ENCODE results near the gene ASB16.
A peak's percentile ranks its signal among the peaks of the same experiment; 100 is the strongest.

Gene ASB16

DNA sequence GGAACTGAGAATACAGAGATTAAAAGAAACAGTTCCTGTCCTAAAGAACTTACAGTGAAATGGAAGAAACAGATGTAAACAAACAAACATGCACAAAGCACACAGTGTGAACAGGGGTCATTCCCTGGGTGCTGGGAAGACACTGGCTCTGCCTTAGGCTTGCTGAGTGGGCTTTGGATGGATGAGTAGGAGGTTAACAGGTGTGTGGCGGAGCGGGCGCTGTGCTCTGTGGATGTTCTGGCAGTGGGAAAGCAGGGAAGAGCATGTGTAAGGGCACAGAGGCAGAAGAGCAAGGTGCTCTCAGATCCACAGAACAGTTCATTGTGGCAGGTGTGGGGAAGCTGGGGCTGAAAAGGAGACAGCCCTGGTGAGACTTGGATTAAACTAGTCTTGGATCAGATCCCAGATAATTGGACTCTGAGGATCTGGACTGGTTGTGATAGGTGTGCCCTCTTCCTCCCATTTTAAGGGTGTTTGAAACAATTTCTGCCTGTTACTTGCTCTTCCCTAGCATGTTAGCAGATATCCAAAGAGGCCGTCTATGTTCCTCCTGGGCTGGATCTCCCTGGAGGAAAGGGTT, 20.7 kb upstream of the ASB16 start:
- Histone ChIP-seq H3K27me3 (ENCODE audit: insufficient read depth, insufficient read length) (no peaks in the 10 kb centered on the region), H3K36me3 (ENCODE audit: insufficient read depth, insufficient read length, low read length) (peaks cover 81% of the 10 kb centered on the region), H3K9me3 (ENCODE audit: insufficient read depth, low read length) (no peaks in the 10 kb centered on the region), H3K4me3 (ENCODE audit: insufficient read length, low read depth) (no peak overlapping the region), H3K9ac (ENCODE audit: insufficient read length, low read depth) (no peak overlapping the region), H3K4me1 (ENCODE audit: insufficient read depth, insufficient read length) (no peaks in the 10 kb centered on the region)
- DNase-seq (ENCODE audit: low read depth, low spot score), result no peak
- TF ChIP-seq ZNF274 (IDR thresholded peaks at IDR 0.05; ENCODE audit: low read depth, low read length) (no peak), YY1 (IDR thresholded peaks at IDR 0.05; ENCODE audit: insufficient read depth, insufficient read length) (no peak), SUZ12 (IDR thresholded peaks at IDR 0.05; ENCODE audit: extremely low read depth, insufficient read depth, insufficient read length) (no peak)

DNA sequence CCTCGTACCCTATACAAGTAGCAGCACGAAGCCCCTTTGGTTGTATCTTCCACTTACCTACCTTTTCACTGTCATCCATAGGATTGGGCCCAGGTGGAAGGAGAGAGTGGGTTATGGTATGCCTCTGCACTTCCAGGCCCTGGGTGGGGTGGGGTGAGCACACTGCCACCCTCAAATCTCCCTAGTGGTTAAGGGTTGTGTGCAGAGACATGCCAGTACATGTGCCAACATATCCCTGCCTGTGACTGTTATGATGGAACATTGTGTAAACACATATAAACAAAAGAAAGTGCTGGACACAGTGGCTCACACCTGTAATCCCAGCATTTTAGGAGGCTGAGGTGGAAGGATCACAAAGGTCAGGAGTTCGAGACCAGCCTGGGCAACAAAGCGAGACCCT, 17.6 kb upstream of the ASB16 start:
- no peak for TF ChIP-seq ZNF274 (IDR thresholded peaks at IDR 0.05; ENCODE audit: low read depth, low read length)
- TF ChIP-seq YY1 (IDR thresholded peaks at IDR 0.05; ENCODE audit: insufficient read depth, insufficient read length), result no peak
- no peak for TF ChIP-seq SUZ12 (IDR thresholded peaks at IDR 0.05; ENCODE audit: extremely low read depth, insufficient read depth, insufficient read length)
- Histone ChIP-seq H3K4me1 (ENCODE audit: insufficient read depth, insufficient read length) (no peaks in the 10 kb centered on the region), H3K36me3 (ENCODE audit: insufficient read depth, insufficient read length, low read length) (peaks cover 79% of the 10 kb centered on the region), H3K27me3 (ENCODE audit: insufficient read depth, insufficient read length) (no peaks in the 10 kb centered on the region), H3K9me3 (ENCODE audit: insufficient read depth, low read length) (no peaks in the 10 kb centered on the region), H3K4me3 (ENCODE audit: insufficient read length, low read depth) (no peak overlapping the region), H3K9ac (ENCODE audit: insufficient read length, low read depth) (no peak overlapping the region)
- DNase-seq (ENCODE audit: low read depth, low spot score), result no peak

DNA sequence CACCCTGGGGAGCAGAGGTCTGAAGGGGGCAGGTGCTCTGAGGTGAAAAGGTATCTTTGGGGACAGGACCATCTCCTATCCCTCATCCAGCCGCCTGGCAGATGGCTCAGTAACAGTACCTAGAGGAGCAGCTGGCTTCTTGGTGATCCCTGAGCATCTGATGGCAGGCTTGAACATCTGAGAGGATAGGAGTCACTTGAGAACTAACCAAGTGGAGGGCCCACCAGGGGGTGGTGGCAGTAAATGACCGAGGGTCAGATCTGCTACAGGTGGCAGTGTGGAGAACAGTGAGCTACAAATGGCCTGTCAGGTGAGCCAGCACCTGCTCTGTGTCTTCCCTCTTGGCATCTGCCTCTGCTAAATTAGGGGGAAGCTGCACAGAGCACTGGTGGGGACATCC, 15.0 kb upstream of the ASB16 start:
- Histone ChIP-seq H3K27me3 (ENCODE audit: insufficient read depth, insufficient read length) (no peaks in the 10 kb centered on the region), H3K36me3 (ENCODE audit: insufficient read depth, insufficient read length, low read length) (peaks cover 78% of the 10 kb centered on the region), H3K9ac (ENCODE audit: insufficient read length, low read depth) (no peak overlapping the region), H3K9me3 (ENCODE audit: insufficient read depth, low read length) (no peaks in the 10 kb centered on the region), H3K4me1 (ENCODE audit: insufficient read depth, insufficient read length) (no peaks in the 10 kb centered on the region), H3K4me3 (ENCODE audit: insufficient read length, low read depth) (no peak overlapping the region)
- DNase-seq (ENCODE audit: low read depth, low spot score), result no peak
- TF ChIP-seq YY1 (IDR thresholded peaks at IDR 0.05; ENCODE audit: insufficient read depth, insufficient read length) (no peak), SUZ12 (IDR thresholded peaks at IDR 0.05; ENCODE audit: extremely low read depth, insufficient read depth, insufficient read length) (no peak), ZNF274 (IDR thresholded peaks at IDR 0.05; ENCODE audit: low read depth, low read length) (no peak)

DNA sequence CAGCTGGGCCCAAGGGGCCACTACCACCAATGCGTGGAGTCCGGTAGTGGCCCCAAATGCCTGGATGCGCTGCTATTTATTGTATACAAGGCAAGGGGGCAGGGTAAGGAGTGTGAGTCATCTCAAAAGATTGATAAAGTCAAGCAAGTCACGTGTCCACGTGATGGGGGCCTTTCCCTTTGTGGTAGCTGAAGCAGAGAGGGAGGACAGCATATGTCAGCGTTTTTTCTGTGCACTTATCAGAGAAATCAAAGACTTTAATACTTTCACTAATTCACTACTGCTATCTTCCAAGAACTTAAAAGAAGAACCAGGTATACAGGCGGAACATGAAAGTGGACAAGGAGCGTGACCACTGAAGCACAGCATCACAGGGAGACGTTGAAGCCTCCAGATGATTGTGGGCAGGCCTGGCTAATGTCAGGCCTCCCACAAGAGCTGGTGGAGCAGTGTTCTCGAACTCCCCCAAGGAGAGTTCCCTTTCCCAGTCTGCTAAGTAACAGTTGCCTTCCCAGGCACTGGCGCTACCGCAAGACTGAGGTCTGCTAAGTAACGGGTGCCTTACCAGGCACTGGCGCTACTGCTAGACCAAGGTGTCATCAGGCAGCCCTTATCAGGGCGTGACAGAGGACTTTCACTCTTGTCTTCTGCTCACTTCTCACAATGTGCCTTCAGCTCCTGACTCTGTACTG, 10.8 kb upstream of the ASB16 start:
- Histone ChIP-seq H3K27me3 (ENCODE audit: insufficient read depth, insufficient read length) (no peaks in the 10 kb centered on the region), H3K9ac (ENCODE audit: insufficient read length, low read depth) (no peak overlapping the region), H3K9me3 (ENCODE audit: insufficient read depth, low read length) (no peaks in the 10 kb centered on the region), H3K36me3 (ENCODE audit: insufficient read depth, insufficient read length, low read length) (peaks cover 63% of the 10 kb centered on the region), H3K4me1 (ENCODE audit: insufficient read depth, insufficient read length) (no peaks in the 10 kb centered on the region), H3K4me3 (ENCODE audit: insufficient read length, low read depth) (no peak overlapping the region)
- DNase-seq (ENCODE audit: low read depth, low spot score), result no peak
- TF ChIP-seq YY1 (IDR thresholded peaks at IDR 0.05; ENCODE audit: insufficient read depth, insufficient read length) (no peak), ZNF274 (IDR thresholded peaks at IDR 0.05; ENCODE audit: low read depth, low read length) (no peak), SUZ12 (IDR thresholded peaks at IDR 0.05; ENCODE audit: extremely low read depth, insufficient read depth, insufficient read length) (no peak)

DNA sequence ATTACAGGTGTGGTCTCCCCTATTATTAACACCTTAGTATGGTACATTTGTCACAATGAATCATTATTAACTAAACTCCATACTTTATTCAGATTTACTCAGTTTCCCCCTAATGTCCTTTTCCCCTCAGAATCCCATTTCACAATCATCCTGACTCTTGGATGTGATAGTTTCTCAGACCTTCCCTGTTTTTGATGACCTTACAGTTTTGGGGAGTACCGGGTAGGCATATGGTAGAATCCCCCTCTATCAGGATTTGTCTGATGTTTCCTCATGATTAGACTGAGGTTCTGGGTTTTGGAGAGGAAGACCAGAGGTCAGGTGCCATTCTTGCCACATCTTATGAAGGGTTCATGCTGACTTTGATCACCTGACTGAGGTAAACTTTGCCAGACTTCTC, 6.0 kb upstream of the ASB16 start:
- Histone ChIP-seq H3K27me3 (ENCODE audit: insufficient read depth, insufficient read length) (no peaks in the 10 kb centered on the region), H3K9ac (ENCODE audit: insufficient read length, low read depth) (no peak overlapping the region), H3K36me3 (ENCODE audit: insufficient read depth, insufficient read length, low read length) (peaks cover 27% of the 10 kb centered on the region), H3K9me3 (ENCODE audit: insufficient read depth, low read length) (no peaks in the 10 kb centered on the region), H3K4me3 (ENCODE audit: insufficient read length, low read depth) (no peak overlapping the region), H3K4me1 (ENCODE audit: insufficient read depth, insufficient read length) (peaks cover 2% of the 10 kb centered on the region)
- DNase-seq (ENCODE audit: low read depth, low spot score), result no peak
- TF ChIP-seq ZNF274 (IDR thresholded peaks at IDR 0.05; ENCODE audit: low read depth, low read length) (no peak), YY1 (IDR thresholded peaks at IDR 0.05; ENCODE audit: insufficient read depth, insufficient read length) (no peak), SUZ12 (IDR thresholded peaks at IDR 0.05; ENCODE audit: extremely low read depth, insufficient read depth, insufficient read length) (no peak)

DNA sequence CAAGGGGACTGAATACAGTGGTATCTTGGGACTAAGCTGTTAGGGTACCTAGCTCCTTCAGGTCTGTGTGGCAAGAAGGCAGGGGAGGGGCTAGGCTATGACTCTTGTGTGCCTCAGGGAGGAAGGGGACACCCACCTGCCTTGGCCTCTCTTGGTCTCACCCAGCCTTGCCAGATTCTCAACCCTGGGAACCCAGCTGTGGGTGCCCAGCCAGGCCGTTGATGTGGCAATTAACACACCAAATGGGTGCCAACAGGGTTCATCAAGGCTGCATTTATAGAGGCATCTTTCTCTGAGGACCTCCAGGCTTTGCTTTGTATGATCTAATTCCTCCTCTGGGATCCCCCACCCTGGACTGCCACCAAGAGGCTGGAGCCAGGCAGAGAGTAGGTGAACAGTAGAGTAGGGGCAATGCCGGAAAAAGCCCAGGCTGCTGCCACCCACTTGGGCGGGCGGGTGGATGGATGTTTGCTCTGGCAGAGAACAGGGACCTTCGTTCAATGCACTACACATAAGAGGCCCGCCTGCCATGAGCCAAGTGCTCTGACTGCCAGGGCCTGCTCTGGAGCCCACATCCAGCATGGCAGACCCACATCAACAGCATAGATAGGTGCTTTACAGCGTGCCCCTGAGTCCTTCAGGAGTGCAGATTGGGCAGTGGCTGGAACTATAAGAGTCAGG, 3.2 kb upstream of the ASB16 start:
- H3K36me3 ChIP-seq (ENCODE audit: insufficient read depth, insufficient read length, low read length), result peaks cover 4% of the 10 kb centered on the region
- no peak overlapping the region for H3K9ac ChIP-seq (ENCODE audit: insufficient read length, low read depth)
- no peaks in the 10 kb centered on the region for H3K27me3 ChIP-seq (ENCODE audit: insufficient read depth, insufficient read length)
- TF ChIP-seq SUZ12 (IDR thresholded peaks at IDR 0.05; ENCODE audit: extremely low read depth, insufficient read depth, insufficient read length) (no peak), YY1 (IDR thresholded peaks at IDR 0.05; ENCODE audit: insufficient read depth, insufficient read length) (no peak), ZNF274 (IDR thresholded peaks at IDR 0.05; ENCODE audit: low read depth, low read length) (no peak)
- H3K4me3 ChIP-seq (ENCODE audit: insufficient read length, low read depth), result no peak overlapping the region
- peaks cover 23% of the 10 kb centered on the region for H3K4me1 ChIP-seq (ENCODE audit: insufficient read depth, insufficient read length)
- no peak for DNase-seq (ENCODE audit: low read depth, low spot score)
- no peaks in the 10 kb centered on the region for H3K9me3 ChIP-seq (ENCODE audit: insufficient read depth, low read length)

DNA sequence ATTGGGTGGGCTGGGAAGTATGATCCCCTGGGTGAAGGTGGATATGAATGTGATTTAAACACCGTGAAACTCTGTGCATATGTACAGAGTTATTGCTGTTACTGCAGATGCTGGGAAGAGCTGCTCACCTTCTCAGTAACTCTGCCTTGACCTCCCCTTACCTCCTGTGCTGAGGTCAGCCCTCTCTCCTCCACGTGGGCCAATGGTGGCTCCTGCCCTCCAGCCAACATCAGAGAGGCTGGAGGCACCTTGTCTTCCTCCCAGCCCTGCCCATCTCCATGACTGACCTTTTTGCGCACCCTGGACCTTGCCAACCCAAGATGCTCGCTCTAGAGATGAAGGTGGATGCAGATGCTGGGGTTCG, 387 bp upstream of the ASB16 start:
- Histone ChIP-seq H3K27me3 (ENCODE audit: insufficient read depth, insufficient read length) (no peaks in the 10 kb centered on the region), H3K4me3 (ENCODE audit: insufficient read length, low read depth) (no peak overlapping the region), H3K9ac (ENCODE audit: insufficient read length, low read depth) (peak overlapping the region; percentile 52), H3K4me1 (ENCODE audit: insufficient read depth, insufficient read length) (peaks cover 23% of the 10 kb centered on the region), H3K36me3 (ENCODE audit: insufficient read depth, insufficient read length, low read length) (peaks cover 5% of the 10 kb centered on the region), H3K9me3 (ENCODE audit: insufficient read depth, low read length) (no peaks in the 10 kb centered on the region)
- TF ChIP-seq ZNF274 (IDR thresholded peaks at IDR 0.05; ENCODE audit: low read depth, low read length) (no peak), SUZ12 (IDR thresholded peaks at IDR 0.05; ENCODE audit: extremely low read depth, insufficient read depth, insufficient read length) (no peak), YY1 (IDR thresholded peaks at IDR 0.05; ENCODE audit: insufficient read depth, insufficient read length) (no peak)
- DNase-seq (ENCODE audit: low read depth, low spot score), result no peak

Measured in NT2/D1 (cell line).